NB4 (cell line): ENCODE results near the gene ABTB2.

Experiments used
- DNase-seq: peaks from one replicate; pipeline ENCODE4 v3.0.0; 2010; ENCODE audit warnings: low read depth
- H3K4me3 ChIP-seq: one replicate; pipeline ENCODE4 v1.5.1; 2011; ENCODE audit warnings: mild to moderate bottlenecking, low read depth, low read length, moderate library complexity
- MYC ChIP-seq: IDR thresholded peaks from 2 replicates; pipeline ENCODE4 v1.6.1; 2011; ENCODE audit warnings: low read depth, low read length
- POLR2A ChIP-seq: IDR thresholded peaks from 2 replicates; pipeline ENCODE4 v1.6.1; 2011; ENCODE audit warnings: mild to moderate bottlenecking; ENCODE audit not compliant: insufficient read length; ENCODE audit errors: extremely low read depth
- TF ChIP-seq, protein P1 (sequence below): IDR thresholded peaks from one replicate; pipeline ENCODE4 v1.5.1; 2012; ENCODE audit warnings: low read depth, low read length
- TF ChIP-seq, protein P2 (sequence below): IDR thresholded peaks from 2 replicates; pipeline ENCODE4 v1.6.1; 2011; ENCODE audit warnings: low read depth, low read length

ABTB2 gene

DNA sequence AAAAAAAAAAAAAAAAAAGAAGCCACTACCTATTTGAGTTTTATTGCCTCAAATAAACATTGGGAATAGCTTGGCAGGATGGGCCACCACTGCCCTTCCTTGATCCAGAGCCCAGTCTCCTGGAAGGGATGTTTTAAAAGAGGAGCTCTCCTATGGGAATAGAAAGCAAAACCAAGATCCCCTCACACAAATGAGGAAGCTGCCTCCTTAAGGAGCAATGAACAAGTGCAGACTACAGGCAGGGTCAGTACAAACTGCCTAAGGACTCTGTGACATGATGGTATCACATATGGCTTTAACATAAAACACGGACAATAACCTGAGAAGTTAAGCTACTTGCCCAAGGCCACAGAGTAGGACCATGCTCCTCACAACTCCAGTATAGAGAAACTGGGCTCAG lies 131.6 kb downstream of the ABTB2 start:
- TF ChIP-seq, protein P1, sequence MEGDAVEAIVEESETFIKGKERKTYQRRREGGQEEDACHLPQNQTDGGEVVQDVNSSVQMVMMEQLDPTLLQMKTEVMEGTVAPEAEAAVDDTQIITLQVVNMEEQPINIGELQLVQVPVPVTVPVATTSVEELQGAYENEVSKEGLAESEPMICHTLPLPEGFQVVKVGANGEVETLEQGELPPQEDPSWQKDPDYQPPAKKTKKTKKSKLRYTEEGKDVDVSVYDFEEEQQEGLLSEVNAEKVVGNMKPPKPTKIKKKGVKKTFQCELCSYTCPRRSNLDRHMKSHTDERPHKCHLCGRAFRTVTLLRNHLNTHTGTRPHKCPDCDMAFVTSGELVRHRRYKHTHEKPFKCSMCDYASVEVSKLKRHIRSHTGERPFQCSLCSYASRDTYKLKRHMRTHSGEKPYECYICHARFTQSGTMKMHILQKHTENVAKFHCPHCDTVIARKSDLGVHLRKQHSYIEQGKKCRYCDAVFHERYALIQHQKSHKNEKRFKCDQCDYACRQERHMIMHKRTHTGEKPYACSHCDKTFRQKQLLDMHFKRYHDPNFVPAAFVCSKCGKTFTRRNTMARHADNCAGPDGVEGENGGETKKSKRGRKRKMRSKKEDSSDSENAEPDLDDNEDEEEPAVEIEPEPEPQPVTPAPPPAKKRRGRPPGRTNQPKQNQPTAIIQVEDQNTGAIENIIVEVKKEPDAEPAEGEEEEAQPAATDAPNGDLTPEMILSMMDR: peak; percentile 2
- TF ChIP-seq POLR2A: no peak
- H3K4me3 ChIP-seq: no peak overlapping the region
- peak; percentile 63 for DNase-seq

DNA sequence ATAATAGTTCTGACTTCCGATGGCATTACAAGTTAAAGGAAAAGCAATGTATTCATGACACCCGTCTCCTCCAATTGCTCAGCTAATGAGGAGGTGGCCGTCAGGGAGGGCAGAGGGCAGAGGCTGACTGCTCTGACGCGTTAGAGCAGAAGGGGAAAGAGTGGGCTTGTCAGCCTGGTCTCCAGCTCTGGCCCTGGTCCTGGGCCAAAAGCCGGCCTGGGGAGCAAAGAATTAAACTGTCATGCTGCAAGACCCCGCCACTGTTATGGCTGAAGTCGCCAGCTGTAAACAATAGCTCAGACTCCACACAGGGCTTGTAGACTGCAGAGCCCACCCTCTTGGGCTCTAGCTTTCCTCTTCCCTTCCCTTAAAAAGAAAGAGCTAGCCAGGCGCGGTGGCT lies 132.7 kb downstream of the ABTB2 start:
- no peak for DNase-seq
- TF ChIP-seq, protein P2, sequence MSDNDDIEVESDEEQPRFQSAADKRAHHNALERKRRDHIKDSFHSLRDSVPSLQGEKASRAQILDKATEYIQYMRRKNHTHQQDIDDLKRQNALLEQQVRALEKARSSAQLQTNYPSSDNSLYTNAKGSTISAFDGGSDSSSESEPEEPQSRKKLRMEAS: no peak
- TF ChIP-seq POLR2A (no peak), MYC (no peak)
- TF ChIP-seq, protein P1: no peak
- H3K4me3 ChIP-seq: no peak overlapping the region

DNA sequence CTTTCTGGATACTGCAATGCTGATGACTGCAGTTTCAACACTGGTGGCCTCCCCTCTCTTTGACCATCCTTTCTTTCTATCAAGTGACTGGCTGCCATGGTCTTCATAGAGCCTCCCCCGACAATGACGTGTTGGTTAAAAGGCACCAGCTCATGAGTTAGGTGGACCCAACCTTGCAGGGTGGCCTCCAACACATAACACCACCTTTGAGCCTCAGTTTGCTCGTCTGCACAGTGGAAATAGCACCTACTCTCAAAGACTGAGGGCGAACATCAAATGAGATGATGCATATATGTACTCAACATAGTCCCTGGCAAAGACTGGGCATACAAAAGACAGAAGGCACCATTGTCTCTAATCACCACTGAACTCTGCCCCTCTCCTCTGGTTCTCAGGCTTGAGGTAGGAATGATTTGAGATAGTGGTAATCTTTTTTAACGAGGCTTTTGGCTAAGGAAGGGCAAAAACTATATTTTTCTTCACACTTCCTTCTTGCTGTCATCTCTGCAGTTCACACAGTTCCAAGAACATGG lies 133.3 kb downstream of the ABTB2 start:
- TF ChIP-seq POLR2A: no peak
- TF ChIP-seq MYC: no peak
- TF ChIP-seq, protein P2: no peak
- TF ChIP-seq, protein P1: no peak
- no peak overlapping the region for H3K4me3 ChIP-seq
- no peak for DNase-seq

DNA sequence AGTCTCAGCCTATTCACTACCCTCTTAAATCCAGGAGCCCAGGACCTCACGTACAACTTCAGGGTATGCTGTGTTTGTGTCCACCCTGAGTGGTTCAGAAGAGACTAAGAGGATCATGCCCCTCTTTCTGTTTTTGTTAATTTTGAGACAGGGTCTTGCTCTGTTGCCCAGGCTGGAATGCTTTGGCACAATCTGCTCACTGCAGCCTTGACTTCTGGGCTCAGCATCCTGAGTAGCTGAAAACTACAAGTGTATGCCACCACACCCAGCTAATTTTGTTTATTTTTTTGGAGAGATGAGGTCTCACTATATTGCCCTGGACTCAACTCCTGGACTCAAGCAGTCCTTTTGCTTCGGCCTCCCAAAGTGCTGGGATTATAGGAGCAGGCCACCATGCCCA lies 133.9 kb downstream of the ABTB2 start:
- no peak for DNase-seq
- TF ChIP-seq MYC: no peak
- TF ChIP-seq, protein P2: no peak
- TF ChIP-seq, protein P1: no peak
- TF ChIP-seq POLR2A: no peak
- no peak overlapping the region for H3K4me3 ChIP-seq

DNA sequence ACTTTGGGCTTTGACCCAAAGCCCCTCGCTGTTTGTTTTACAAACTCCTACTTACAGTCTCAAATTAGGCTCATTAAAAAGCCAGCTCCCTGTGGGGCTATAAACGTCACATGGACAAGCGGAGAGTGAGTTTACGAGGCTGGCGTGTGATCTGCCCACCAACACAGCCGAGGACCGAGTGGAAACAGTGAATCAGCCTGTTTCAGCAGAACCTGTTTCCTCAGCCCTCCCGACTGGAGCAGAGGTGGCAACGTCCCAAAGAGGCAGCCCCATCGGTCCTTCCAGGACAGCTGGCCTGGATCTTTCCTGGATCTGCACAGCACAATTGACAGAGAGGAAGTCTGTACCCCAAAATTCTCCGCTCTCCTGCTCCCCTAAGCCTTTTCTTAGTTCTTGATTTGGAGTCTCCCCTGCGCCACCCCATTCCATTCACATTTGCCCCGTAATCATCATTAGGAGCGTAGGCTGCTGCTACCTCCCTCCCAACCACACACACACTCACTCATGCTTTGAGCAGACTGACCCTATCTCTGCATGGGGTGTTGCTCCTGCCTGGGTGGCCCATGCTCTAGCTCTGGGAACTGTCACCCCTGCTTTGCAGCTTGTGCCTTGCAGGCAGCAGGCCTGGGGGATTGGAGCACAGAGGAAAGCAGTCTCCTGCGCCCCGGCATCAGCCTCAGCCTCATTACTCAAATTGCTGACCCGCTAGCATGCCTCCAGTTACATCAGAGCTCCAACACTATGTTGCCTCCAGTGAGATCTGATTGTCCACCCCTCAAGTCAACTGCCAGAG lies 134.6 kb downstream of the ABTB2 start:
- no peak overlapping the region for H3K4me3 ChIP-seq
- DNase-seq: peak; percentile 90

More for the DNA sequence above, 134.6 kb downstream of the ABTB2 start:
- TF ChIP-seq MYC: no peak; the same call in 1 of the 2 replicates
- TF ChIP-seq, protein P2: peak; percentile 53
- TF ChIP-seq, protein P1: no peak
- TF ChIP-seq POLR2A: no peak
